GM18517 (cell line): ENCODE measurements around the gene ERVH48-1.
"Not testable (repeated sequence)": the region's sequence is repeated elsewhere in the genome, so short reads cannot be mapped to it uniquely, and the experiment has no call there.

Experiments used
- ATAC-seq: cut with Tn5 transposase; IDR thresholded peaks from one replicate; pipeline ENCODE4 v1.9.1; 2021; ENCODE audit warnings: mild to moderate bottlenecking, moderate library complexity; ENCODE audit not compliant: unreplicated experiment

ERVH48-1 gene

DNA sequence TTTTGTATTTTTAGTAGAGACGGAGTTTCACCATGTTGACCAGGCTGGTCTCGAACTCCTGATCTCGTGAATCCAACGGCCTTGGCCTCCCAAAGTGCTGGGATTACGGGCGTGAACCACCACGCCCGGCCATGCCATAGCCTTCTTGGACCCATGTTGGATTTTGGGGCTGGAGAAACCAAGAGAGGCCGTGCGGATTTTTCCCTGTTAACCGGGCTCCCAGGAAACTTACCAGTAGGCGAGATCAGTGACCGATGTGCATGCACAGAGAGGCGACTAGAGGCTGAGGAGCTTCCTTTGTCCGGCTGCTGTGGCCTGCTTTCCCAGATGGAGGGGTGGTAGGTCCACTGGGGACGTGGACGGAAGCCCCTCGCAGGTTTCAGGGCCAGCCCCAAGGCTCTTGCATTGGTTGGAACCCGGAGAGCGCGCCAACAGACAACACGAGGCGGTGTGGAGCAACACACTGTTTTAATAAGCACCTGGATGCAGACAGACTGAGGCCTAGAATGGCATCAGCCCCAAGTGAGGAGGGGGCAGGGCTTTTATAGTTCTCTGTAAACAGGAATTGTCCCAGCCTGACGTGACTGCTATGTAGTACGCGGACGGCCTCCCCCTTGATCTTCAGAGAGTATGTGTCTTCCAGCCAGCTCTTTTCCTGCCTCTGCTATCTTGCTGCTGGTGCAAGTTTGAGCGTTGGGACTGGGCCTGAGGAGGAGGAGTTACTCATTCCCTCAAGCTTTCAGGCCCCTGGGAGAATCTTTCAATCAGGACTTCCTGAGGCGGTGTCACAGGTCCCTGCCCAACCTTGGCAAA lies at the start of gene ERVH48-1:
ERVH48-1 (minus strand) TSS at position 517 of the 813 bp plus-strand sequence. CDS start 6,624 bp downstream, outside the sequence.
- ATAC-seq: no peak

DNA sequence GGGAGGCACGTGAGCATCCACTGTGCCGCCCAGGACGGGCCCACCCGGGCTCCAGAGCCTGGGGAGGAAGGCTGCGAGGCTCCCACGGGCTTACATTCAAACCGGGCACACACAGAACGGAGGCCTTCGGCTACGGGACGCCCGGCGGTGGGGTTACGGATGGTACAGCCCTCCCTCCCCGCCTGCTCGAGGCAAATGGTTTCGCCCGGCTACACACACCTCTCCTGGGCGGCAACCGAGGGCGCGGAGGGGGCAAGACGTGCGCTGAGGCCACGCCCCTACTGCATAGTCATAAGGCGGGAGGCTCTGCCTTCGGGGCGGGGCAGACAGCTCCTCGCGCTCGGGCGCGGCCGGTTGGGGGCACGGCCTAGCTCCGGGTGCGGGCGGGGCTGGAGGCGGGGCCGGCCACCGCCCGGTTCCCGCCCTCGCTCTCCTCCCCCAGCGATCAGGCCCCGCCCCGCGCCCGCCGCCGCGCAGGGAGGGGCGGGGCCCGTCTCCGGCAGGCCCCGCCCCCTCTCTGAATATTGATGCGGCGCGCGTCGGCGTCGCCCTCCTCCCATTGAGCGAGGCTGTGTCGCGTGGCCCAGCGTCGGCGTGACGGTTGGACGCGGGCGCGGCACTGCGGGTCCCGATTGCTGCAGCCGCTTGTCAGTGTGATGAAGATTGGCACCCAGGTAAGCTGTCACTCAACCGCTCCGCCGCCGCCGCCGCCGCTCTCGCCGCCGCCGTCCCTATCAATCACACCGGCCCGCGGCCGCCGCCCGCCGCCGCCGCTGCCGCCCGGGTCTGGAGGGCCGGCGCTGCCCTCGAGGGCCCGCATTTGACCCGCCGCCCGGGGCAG lies 48.8 kb upstream of the ERVH48-1 start, which contains the start of gene PKNOX1:
PKNOX1 (plus strand) TSS at position 572 of the 841 bp plus-strand sequence. CDS start 29,820 bp downstream, outside the sequence.
- ATAC-seq: peak; percentile 88

- ATAC-seq: no peak
Observed at GRCh38 chr21:42973309-42973990, 48.0 kb upstream of the ERVH48-1 start.

DNA sequence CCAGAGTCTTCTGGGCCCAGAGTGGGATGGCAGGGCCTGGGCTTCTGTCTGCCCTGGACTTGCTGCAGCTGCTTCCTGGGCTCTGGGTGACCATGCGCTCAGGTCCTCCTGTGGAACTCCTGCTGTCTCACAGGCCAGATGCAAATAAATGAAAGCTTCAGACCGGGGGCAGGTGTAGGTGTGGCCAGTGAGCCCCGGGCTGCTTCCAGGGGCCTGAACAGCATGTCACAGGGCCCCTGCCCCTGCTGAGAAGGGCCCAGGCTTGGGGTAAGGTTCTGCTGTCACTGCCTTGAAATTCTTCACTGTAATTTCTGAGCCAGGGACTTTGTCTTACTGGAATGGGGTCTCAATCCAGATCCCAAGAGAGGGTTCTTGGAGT lies 46.5 kb upstream of the ERVH48-1 start:
- ATAC-seq: no peak

- ATAC-seq: no peak
Observed at GRCh38 chr21:42970946-42971653, 45.7 kb upstream of the ERVH48-1 start.

DNA sequence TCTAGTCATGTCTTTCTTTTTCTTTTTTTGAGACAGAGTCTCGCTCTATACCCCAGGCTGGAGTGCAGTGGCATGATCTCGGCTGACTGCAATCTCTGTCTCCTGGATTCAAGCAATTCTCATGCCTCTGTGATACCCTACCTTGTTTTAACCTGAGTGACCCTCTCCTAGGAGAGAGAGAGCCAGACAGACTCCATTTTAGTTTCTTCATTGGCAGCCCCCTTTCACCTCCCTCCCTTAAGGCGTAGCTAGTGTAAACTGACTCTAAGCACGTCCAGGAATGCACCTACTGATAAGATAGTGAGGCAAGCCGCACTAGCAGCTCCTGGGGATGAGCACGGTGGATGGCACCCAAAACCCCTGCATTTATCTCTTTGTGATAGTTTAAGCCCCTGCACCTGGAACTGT lies 43.8 kb upstream of the ERVH48-1 start:
- ATAC-seq: no peak

GRCh38 chr21:42967616-42968015 lies 42.2 kb upstream of the ERVH48-1 start:
- ATAC-seq: not testable (repeated sequence)

DNA sequence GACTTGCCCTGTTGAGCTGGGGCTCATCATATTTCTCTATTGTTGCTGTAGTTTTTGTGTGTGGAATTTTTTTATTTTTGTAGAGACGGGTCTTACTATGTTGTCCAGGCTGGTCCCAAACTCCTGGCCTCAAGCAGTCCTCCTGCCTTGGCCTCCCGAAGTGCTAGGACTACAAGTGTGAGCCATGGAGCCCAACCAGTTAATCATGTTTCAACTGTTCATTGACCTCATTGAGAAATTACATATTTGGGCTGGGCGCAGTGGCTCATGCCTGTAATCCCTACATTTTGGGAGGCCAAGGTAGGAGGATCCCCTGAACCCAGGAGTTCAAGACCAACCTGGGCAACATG lies 39.8 kb upstream of the ERVH48-1 start:
- no peak for ATAC-seq

DNA sequence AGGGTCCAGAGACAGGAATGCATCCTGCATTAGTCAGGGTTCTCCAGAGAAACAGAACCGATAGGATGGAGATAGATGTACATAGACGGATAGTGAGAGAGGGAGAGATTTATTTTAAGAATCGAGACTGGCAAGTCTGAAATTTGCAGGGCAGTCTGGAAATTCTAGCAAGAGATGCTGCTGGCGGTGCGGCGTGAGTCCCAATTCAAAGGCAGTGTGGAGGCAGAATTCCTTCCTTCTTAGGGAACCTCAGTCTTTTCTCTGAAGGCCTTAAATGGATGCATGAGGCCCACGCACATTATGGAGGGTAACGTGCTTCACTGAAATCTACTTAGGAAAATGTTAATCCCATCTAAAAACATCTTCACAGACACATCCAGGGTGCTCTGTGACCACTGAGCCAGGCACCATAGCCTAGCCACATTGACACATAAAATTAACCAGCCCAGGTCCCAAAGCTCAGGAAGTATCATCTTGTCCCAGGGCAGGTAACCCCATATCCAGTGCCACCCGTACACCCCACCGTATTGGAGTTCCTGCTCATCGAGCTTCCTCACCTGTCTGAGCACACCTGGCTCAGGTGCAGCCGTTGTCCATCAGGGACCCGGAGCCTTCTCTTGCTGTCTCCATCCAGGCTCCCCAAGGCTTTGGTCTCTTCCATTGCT lies 39.2 kb upstream of the ERVH48-1 start:
- no peak for ATAC-seq

GRCh38 chr21:42964086-42964485 lies 38.7 kb upstream of the ERVH48-1 start:
- no peak for ATAC-seq

GRCh38 chr21:42962380-42963007 lies 37.1 kb upstream of the ERVH48-1 start:
- ATAC-seq: no peak

DNA sequence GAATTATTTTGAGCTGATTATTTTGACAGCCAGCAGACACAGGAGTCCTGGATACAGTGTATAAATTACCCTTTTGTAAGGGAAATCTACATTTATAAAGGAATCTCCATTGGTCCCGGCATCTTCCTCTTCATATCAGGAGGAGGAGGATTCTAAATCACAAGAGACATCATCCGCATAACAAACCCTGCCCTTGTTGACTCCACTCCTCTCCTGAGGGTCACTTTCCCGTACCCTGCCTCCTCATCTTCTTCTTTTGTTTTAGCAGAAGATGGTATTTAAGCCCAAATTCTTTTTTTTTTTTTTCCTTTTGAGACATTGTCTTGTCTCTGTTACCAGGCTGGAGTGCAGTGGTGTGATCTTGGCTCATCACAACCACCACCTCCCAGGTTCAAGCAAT lies 34.3 kb upstream of the ERVH48-1 start:
- ATAC-seq: no peak

- ATAC-seq: not testable (repeated sequence)
Observed at GRCh38 chr21:42958122-42958521, 32.7 kb upstream of the ERVH48-1 start.

DNA sequence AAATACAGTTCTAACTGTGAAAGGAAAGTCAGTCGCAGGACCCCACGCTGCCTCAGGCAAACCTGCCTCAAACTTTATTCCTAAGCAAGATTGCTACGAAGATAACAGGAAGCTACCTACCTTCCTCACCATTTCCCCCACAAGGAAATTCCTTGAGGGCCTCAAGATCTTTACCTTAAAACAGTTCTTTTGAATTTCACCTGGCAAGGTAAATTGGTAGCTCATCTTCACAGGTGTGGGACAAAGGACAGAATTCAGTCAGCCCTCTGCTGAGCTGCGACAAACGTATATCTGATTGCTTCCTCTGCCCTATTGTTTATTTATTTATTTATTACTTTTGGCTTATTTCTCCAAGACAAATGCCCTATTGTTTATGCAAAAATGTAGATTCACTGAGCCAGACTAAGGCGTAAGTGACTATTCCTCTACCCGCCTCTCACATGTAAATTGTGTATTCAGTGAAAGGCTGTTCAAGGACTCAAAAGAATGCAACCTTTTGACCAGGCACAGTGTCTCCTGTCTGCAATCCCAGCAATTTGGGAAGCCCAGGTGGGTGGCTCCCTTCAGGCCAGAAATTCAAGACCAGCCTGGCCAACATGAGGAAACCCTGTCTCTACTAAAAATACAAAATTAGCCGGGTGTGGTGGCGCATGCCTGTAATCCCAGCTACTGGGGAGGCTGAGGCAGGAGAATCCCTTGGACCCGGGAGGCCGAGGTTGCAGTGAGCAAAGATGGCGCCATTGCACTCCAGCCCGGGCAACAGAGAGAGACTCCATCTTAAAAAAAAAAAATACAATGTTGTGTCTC lies 31.6 kb upstream of the ERVH48-1 start:
- no peak for ATAC-seq

- not testable (repeated sequence) for ATAC-seq
Observed at GRCh38 chr21:42951193-42951592, 25.8 kb upstream of the ERVH48-1 start.

- not testable (repeated sequence) for ATAC-seq
Observed at GRCh38 chr21:42949094-42949755, 23.8 kb upstream of the ERVH48-1 start.

GRCh38 chr21:42942244-42942643 lies 16.8 kb upstream of the ERVH48-1 start:
- no peak for ATAC-seq

DNA sequence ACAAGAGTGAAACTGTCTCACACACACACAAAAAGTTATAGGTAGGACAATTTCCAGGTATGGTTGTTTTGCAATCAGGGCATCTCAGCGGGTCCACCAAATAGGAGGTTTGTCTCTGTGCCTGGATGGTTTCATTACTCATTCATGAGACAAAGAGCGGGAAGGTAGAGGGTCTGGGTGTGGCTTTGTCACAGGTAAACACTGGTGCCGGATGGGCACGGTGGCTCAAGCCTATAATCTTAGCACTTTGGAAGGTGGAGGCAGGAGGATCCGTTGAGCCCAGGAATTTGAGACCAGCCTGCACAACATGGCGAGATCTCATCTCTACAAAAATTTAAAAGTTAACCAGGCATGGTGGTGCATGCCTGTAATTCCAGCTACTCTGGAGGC lies 16.3 kb upstream of the ERVH48-1 start:
- no peak for ATAC-seq
